Neural cell (in vitro differentiated cells): ENCODE results near the gene ILDR2.

Experiments used
- CTCF ChIP-seq: fragments of 450-650 bp; IDR thresholded peaks from 2 replicates; pipeline ENCODE4 v1.5.1; 2014; ENCODE audit warnings: antibody characterized with exemption, mild to moderate bottlenecking, moderate library complexity; ENCODE audit not compliant: poor library complexity, severe bottlenecking
- EP300 ChIP-seq: fragments of 450-650 bp; conservative IDR thresholded peaks from 2 replicates; pipeline ENCODE4 v1.6.1; 2014; ENCODE audit warnings: antibody characterized with exemption, mild to moderate bottlenecking, moderate library complexity; ENCODE audit not compliant: poor library complexity, severe bottlenecking
- EZH2 ChIP-seq: fragments of 200-600, 300-800 bp; shearing (Covaris generic), sonication (generic); IDR thresholded peaks from 2 replicates; pipeline ENCODE4 v1.6.1; 2014; ENCODE audit warnings: antibody characterized with exemption, low read length, borderline replicate concordance, mild to moderate bottlenecking; ENCODE audit not compliant: insufficient read depth, poor library complexity, severe bottlenecking
- MXI1 ChIP-seq: fragments of 450-650 bp; conservative IDR thresholded peaks from 2 replicates; pipeline ENCODE4 v1.6.1; 2014; ENCODE audit warnings: antibody characterized with exemption, mild to moderate bottlenecking; ENCODE audit not compliant: poor library complexity, severe bottlenecking
- POLR2AphosphoS5 ChIP-seq: IDR thresholded peaks from 2 replicates; pipeline ENCODE4 v1.6.1; 2012
- REST ChIP-seq: IDR thresholded peaks from 2 replicates; pipeline ENCODE4 v1.6.1; 2012; ENCODE audit warnings: borderline replicate concordance
- TAF1 ChIP-seq: IDR thresholded peaks from 2 replicates; pipeline ENCODE4 v1.6.1; 2012; ENCODE audit warnings: low read depth

- TF ChIP-seq CTCF (no peak), EP300 (no peak), TAF1 (no peak), POLR2AphosphoS5 (no peak), EZH2 (no peak), REST (no peak), MXI1 (no peak)
Measured at GRCh38 chr1:167016100-167016750, 40.9 kb upstream of the ILDR2 start.
